ENCODE results near the gene ACAN.

DNA sequence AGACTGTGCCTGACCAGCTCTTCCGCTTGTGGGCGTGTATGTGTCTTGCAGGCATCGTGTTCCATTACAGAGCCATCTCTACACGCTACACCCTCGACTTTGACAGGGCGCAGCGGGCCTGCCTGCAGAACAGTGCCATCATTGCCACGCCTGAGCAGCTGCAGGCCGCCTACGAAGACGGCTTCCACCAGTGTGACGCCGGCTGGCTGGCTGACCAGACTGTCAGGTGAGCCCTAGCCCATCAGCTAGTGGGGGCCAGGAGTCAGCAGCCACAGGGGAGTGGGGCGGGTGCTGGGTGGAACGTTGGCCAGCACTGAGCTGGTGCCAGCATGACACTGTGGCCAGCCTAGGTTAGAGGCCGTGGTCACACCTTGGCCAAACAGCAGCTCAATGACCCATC, 36.7 kb downstream of the ACAN start:
- TF ChIP-seq, protein P1, sequence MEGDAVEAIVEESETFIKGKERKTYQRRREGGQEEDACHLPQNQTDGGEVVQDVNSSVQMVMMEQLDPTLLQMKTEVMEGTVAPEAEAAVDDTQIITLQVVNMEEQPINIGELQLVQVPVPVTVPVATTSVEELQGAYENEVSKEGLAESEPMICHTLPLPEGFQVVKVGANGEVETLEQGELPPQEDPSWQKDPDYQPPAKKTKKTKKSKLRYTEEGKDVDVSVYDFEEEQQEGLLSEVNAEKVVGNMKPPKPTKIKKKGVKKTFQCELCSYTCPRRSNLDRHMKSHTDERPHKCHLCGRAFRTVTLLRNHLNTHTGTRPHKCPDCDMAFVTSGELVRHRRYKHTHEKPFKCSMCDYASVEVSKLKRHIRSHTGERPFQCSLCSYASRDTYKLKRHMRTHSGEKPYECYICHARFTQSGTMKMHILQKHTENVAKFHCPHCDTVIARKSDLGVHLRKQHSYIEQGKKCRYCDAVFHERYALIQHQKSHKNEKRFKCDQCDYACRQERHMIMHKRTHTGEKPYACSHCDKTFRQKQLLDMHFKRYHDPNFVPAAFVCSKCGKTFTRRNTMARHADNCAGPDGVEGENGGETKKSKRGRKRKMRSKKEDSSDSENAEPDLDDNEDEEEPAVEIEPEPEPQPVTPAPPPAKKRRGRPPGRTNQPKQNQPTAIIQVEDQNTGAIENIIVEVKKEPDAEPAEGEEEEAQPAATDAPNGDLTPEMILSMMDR (IDR thresholded peaks at IDR 0.05) = no peak
- TF ChIP-seq POLR2A (IDR thresholded peaks at IDR 0.05) = no peak
